NAMALWA (cell line): ENCODE results near the gene CD48.
A peak's percentile ranks its signal among the peaks of the same experiment; 100 is the strongest.
"Not testable (repeated sequence)": the region's sequence is repeated elsewhere in the genome, so short reads cannot be mapped to it uniquely, and the experiment has no call there.

Source experiments
- DNase-seq: peaks from one replicate; pipeline ENCODE4 v3.0.0-alpha.2; 2015; ENCODE audit warnings: low spot score

The CD48 gene

GRCh38 chr1:160741612-160742348, 30.2 kb upstream of the CD48 start:
- DNase-seq: no peak

DNA sequence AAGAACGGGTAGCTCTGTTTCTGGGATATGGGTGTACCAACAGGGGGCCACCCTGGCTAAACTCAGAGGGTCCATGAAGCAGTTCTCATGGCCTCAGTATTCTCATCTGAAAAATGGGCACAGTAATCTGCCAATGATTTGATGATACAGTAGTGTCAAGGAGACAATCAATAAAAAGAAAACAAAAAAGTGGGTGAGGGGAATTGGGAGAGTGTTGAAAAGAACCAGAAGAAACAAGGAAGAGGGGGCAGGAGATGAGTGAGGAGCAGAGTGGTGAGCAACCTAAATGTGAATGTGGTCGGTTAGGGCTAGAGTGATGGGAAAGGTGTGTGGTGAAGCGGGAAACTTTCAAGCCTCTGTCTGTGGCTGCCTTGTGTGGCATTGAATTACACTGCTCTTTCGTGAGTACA, 29.5 kb upstream of the CD48 start:
- no peak for DNase-seq

DNA sequence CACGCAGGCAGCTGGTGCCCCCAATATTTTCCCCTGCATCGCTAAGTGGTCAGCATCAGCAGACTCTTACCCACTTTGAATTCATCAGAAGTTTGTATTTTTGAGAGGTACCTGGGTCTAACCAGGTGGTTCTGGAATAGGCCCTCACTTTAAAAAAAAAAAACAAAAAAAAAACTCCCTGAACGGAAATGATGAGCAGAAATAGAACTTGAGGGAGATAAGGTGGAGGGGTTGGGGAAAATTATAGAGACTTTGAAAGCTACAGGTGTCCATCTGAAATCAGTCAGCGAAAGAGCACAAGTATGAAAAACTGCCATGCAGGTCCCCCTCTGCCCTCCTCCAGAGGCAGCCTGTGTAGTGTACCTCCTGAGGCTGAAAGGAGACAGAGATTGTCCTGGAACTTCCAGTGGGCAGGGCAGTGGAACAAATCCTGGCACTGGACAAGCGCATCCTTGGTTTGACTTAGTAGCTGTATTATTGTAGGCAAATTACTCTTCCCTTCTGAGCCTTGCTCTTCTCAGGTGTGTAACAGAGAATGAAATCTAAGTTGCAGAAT, 28.6 kb upstream of the CD48 start:
- DNase-seq: no peak

- peak; percentile 42 for DNase-seq
These were observed 27.5 kb upstream of the CD48 start, which contains the start of gene SLAMF7 for GRCh38 chr1:160739098-160739511. Gene SLAMF7, plus strand, starts transcription at chr1:160739247. Its CDS starts 55 bp downstream, at chr1:160739302.

DNA sequence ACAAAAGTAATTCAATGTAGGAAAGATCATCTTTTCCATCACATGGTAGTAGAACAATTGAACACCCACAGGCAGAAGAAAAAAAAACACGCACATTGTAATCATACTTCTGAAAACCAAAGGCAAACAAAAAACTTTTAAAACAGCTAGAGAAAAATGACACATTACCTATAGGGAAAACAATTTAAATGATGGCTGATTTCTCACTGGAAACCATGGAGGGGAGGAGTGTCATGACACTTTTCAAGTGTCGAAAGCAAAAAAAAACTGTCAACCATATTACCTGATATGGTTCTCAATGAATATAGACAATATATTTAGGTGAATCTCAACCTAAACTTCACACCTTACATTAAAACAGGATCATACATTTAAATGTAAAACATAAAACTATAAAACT, 26.6 kb upstream of the CD48 start:
- DNase-seq: no peak

- DNase-seq: no peak
These were observed 22.7 kb upstream of the CD48 start for GRCh38 chr1:160734301-160734700.

DNA sequence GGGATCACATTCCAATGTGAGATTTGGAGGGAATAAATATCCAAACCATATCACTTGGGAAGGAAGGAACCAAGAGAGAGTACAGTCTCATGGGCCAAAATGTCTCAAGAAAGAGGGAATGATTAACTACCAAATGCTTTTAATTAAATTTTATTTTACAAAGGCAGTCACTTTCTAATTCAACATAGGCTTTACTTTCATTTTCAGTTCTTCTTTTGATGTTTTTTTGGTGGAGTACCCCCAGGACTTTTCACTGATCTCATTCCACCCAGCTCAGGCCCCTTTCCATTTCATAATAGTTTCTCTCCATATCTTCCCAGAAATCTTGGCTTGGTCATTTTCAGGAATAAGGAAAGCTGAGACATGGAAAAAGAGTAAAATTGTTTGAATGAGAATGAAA, 22.3 kb upstream of the CD48 start:
- DNase-seq: peak; percentile 34

DNA sequence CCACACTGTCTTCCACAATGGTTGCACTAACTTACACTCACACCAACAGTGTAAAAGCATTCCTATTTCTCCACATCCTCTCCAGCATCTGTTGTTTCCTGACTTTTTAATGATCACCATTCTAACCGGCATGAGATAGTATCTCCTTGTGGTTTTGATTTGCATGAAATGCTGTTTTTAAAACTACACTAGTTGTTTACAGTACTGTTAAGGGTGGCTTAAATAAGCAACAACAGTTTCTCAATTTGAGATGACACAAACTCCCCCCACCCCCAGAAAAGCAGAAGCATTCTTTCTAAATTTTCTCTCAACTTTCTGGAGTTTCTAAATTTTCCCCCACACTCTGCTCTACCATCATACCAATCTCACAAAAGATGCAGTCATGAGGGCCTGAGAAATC, 20.4 kb upstream of the CD48 start:
- DNase-seq: no peak

DNA sequence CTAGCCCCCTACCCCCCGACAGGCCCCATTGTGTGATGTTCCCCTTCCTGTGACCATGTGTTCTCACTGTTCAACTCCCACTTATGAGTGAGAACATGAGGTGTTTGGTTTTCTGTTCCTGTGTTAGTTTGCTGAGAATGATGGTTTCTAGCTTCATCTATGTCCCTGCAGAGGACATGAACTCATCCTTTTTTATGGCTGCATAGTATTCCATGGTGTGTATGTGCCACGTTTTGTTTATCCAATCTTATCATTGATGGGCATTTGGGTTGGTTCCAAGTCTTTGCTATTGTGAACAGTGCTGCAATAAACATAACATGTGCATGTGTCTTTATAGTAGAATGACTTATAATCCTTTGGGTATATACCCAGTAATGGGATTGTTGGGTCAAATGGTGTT, 19.9 kb upstream of the CD48 start:
- DNase-seq: not testable (repeated sequence)

DNA sequence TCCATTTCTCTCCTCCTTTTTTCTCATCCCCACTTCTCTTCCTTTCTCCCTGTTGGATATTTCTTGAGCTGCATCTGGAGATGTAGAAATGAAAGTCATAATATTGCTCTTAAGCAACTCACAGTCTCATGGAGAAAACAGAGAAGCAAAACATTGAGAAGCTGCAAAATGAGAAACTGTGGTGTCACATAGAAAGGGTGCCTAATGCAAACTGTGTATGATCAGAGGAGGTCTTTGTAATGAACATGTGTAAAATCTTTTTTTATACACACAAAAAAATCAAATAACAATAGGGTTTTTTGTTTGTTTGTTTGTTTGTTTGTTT, 15.7 kb upstream of the CD48 start:
- no peak for DNase-seq

GRCh38 chr1:160726498-160727315, 15.1 kb upstream of the CD48 start:
- peak; percentile 91 for DNase-seq

DNA sequence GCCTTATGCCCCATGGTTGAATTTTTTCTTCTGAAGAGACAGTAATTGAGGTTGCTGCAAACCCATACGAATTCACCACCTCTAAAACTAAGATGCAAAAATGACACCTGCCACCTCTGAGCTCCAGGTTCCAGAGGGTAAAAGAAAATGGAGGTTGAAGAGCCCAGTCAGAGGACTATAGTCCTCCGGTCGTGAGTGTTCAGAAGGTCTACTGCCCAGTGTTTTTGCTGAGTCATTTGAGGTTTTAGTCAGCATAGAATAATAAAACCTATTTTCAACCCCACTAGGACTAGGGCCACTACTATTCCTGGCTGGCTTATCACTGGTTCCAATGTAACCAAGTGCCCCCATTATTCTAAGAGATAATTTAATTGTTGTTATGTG, 14.5 kb upstream of the CD48 start:
- DNase-seq: no peak

DNA sequence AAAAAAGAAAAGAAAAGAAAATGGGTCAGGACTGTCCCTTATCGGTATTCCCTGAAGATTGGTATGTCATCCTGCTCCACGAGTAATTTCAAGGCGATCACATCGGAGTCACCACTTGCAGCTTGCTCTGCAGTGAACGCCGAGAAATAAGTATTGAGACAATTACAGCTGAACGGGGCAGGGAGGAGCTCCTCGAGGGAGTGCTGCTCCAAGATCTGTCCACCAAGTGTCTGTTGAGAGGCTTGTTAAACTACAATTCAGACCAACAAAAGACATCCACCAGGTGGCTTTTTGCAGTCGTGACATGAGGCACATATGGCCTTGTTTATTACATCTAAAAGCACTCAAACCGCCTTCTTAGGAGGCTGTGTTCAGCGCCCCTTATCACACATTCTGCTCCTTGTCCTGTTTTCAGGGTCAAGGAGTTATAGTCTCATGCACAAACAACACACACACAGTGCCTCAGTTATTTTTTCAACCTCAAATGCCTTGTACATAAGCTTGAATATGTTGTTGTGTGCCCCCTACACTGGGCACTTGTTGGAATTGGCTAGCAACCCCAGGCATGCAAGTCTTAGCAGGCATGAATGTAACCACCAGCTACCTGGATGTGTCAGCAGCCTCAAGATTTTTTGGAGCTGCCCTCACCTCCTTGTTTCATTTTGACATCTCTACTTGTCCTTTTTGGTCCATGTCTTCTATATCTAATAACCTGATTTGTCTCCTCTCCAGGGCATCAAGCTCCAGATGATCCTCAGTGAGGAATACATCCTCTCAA, 13.0 kb upstream of the CD48 start:
- DNase-seq: peak; percentile 64

DNA sequence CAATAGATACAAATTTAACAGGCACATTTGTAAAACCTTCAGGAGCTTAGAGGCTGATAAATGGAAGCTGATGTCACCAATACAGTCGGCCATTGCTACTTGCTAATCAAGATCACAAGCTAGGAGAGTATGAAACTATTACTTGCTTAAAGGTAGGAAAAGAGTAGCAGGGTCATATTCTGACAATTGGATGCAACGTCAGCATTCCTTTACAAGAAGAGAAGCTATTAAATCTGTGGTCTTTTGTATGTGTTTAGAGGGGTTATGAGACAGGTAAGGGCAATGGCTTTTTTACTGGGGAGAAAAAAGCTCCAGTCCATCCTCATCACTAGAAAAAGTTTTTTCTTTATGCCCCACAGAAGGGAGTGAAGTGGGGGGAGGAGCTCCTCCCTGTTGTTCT, 11.7 kb upstream of the CD48 start:
- no peak for DNase-seq

DNA sequence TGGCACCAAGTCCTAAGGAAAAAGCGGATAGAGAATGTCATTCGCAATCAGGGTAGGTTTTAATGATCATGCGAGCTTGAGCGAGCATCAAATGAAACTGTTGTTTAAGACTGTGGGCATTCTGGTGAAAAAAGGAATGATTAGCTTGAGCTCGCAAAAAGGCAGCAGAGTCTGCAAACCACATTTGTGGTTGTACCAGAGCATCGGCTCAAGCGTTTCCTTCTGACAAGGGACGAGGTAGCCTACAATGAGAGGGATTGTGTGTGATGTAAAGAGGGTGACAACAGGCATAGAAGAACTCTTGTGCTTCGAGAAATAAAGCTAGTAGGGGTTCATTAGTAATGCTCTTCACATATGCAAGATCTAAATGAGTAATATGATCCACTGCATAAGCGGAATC, 11.1 kb upstream of the CD48 start:
- no peak for DNase-seq

GRCh38 chr1:160721473-160721872, 9.9 kb upstream of the CD48 start:
- no peak for DNase-seq

DNA sequence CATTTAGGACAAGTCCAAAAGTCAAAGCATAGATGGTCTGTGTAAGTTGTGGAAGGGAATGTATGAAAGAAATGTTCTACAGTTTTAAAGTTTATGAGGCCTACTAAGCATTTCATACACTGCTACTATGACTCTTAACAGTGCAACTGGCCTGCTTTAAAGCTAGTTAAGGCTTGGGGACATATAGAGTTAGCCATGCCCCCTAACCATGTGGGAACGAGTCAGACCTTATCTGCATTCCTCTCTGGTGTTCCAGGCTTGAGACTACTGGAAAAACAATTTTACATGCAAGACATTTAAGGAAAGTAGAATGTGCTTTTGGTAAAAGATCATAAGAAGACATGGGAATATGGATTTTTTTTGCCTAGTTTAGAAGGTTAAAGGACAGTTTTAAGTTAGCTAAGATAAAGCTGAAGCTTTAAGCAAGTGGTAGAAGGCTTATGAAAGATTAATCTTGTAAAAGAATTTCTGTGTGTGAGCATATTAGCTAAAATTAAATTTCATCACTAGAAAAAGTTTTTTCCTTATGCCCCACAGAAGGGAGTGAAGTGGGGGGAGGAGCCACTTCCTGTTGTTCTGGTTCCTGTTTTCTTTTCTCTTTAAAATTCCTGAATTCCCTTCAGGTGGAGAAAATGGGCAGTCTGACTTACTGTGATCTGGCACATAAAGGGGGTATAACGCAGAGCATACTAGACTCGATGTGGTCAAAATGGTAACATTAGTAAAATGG, 8.9 kb upstream of the CD48 start:
- no peak for DNase-seq

GRCh38 chr1:160718210-160718609, 6.6 kb upstream of the CD48 start:
- DNase-seq: no peak

DNA sequence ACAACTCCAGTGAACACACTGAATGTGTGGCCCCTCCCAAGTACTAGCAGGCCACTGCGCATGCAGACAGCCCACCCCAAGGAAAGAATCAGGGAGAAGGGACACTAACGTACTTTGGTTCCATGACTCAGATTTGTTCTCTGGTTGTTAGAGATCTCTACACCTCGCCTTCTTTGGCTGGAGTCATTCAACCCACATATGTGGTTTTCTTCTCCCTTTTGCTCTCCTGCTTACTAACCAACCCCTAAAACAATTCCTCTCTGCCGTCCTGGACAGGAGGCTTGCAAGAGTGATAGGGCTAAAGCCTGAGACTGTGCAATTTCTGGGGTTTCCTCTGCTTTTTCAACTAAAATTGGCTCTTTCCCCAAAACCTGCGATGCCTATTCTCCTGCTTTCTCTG, 5.7 kb upstream of the CD48 start:
- DNase-seq: no peak

DNA sequence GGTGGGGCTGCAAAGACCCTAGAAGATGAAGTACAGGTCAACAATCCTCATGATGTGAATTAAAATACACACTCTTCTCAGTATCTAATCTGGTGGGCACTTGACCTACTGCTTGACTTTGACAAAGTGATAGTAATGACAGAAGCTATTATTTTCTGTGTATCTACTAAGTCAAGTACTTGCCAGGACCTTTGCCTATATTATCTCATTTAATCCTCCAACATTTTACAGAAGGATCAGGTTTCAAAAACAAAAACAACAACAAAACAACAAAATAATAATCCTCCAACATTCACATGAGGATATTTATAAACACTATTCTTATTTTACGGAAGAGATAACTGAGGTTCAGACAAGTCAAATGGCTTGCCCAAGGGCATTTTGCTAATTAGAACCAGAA, 4.4 kb upstream of the CD48 start:
- no peak for DNase-seq

DNA sequence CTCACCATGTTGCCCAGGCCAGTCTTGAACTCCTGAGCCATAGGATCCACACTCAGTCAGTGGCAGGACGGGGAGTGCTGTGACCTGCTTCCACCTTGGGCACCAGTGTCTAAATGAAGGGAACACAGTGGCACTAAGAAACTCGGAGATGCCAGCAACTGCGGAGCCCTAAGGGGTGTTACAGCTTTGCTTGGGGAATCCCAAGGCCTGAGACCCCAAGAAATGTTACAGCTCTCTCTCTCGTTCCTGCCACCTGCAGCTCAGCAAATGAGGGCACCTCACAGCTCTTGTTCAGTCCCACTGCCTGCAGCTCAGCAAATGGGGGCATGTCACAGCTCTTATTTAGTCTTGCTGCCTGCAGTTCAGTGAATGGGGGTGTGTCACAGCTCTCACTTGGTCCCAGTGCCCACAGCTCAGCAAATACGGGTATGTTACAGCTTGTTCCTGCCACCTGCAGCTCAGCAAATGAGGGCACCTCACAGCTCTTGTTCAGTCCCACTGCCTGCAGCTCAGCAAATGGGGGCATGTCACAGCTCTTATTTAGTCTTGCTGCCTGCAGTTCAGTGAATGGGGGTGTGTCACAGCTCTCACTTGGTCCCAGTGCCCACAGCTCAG, 2.5 kb upstream of the CD48 start:
- DNase-seq: not testable (repeated sequence)
